ENCODE measurements around the gene EPB41L5. TPM values are rescaled to one million over a fixed set of nuclear protein-coding genes. Genes with fewer than 3 reads are reported as not detected.

The EPB41L5 gene
- total and polyA plus RNA-seq, 2 donors (not counting 3 experiments of a cell fraction or from before 2014, with no cell fraction given) = 8.4 to 13.6 TPM

- H4K20me1 ChIP-seq (replicated peaks; ENCODE audit: control insufficient read depth, extremely low read depth, insufficient read depth, low read length) = no peaks in the 10 kb centered on the region
- FAIRE-seq (no peak), DNase-seq (ENCODE audit: low read depth, low spot score) (no peak)
- H3K79me2 ChIP-seq (ENCODE audit: control insufficient read depth, insufficient read depth, low read length) = no peaks in the 10 kb centered on the region
- H2AFZ ChIP-seq (ENCODE audit: low read depth, low read length) = no peak overlapping the region
- no peak overlapping the region for H3K4me2 ChIP-seq (ENCODE audit: insufficient read depth, low read length)
- dilution Hi-C loops (cut with MboI; ENCODE audit: extremely low pct_ligation_motif_present, low sequenced_read_pairs) = no loop called here
- no TSS peak for BruUV-seq (replicated peaks)
- H3K9me3 ChIP-seq (replicated peaks; ENCODE audit: control insufficient read depth, insufficient read depth, low read length) = no peaks in the 10 kb centered on the region
- POLR2A ChIA-PET = no interaction called here
- no peak overlapping the region for H3K9ac ChIP-seq (replicated peaks; ENCODE audit: extremely low read depth, insufficient read depth, low read length)
- no peaks in the 10 kb centered on the region for H3K9me1 ChIP-seq (replicated peaks; ENCODE audit: control insufficient read depth, extremely low read depth, insufficient read depth, low read length)
- no peak overlapping the region for H3K4me3 ChIP-seq (replicated peaks in 1 of 3; ENCODE audit: insufficient read depth in 1 of 3, low read depth in 1 of 3, low read length in 3 of 3)
- CTCF ChIA-PET = interaction anchor here (0.7 to 4.1 kb wide), 11 partner anchors 14 to 408 kb away, joined by 3 to 255 read pairs (median 4); no protein-coding TSS in a partner anchor
- H3K4me1 ChIP-seq (ENCODE audit: control insufficient read depth, extremely low read depth, insufficient read depth, low read length) = peaks cover 26% of the 10 kb centered on the region
- H3K27me3 ChIP-seq (ENCODE audit: control insufficient read depth in 2 of 2, insufficient read depth in 2 of 2, low read length in 2 of 2) = no peaks in the 10 kb centered on the region
- H3K36me3 ChIP-seq (ENCODE audit: control insufficient read depth in 2 of 2, extremely low read depth in 1 of 2, insufficient read depth in 2 of 2, low read length in 2 of 2) = no peaks in the 10 kb centered on the region
- intact Hi-C loops (cut with micrococcal nuclease) = loop anchor here (2.0 kb wide), 1 partner anchor 571 kb away; no protein-coding TSS in a partner anchor
- H3K27ac ChIP-seq (ENCODE audit: insufficient read depth, low read depth, low read length) = no peak overlapping the region
- TF ChIP-seq MYC (IDR thresholded peaks at IDR 0.05; ENCODE audit: low read depth, low read length) (no peak), JUN (IDR thresholded peaks at IDR 0.05; ENCODE audit: borderline replicate concordance, insufficient read depth, insufficient read length, low read depth) (no peak), POLR2AphosphoS5 (IDR thresholded peaks at IDR 0.05; ENCODE audit: insufficient read depth, low read depth, low read length) (no peak), EZH2 (IDR thresholded peaks at IDR 0.05; ENCODE audit: borderline replicate concordance, low read depth, low read length, severe bottlenecking) (no peak), MAX (IDR thresholded peaks at IDR 0.05; ENCODE audit: insufficient read depth, insufficient read length) (no peak), GATA2 (IDR thresholded peaks at IDR 0.05; ENCODE audit: insufficient read depth, insufficient read length, low read depth, low read length) (no peak), FOS (IDR thresholded peaks at IDR 0.05; ENCODE audit: borderline replicate concordance, insufficient read depth, low read length) (no peak), CTCF (IDR thresholded peaks at IDR 0.05; ENCODE audit: extremely low read depth in 1 of 2, insufficient read depth in 1 of 2, low read depth in 1 of 2, low read length in 2 of 2) (no peak), POLR2A (IDR thresholded peaks at IDR 0.05; ENCODE audit: low read depth, low read length) (no peak)
Measured at GRCh38 chr2:120110062-120110362, 97.1 kb downstream of the EPB41L5 start.
